SK-N-SH (cell line): ENCODE data around the gene ZNF780B.

Source experiments
- EP300 ChIP-seq, 2 experiments: IDR thresholded peaks; 2 replicates each; pipeline versions ENCODE4 v1.4.0 to v1.6.1; 2012; ENCODE audit warnings: borderline replicate concordance in 1 of 2, low read depth in 1 of 2, low read length in 1 of 2
- FOSL2 ChIP-seq: IDR thresholded peaks from 2 replicates; pipeline ENCODE4 v1.4.0; 2012; ENCODE audit warnings: low read depth, mild to moderate bottlenecking, moderate library complexity, borderline replicate concordance
- FOXJ3 ChIP-seq: sonication (generic); formaldehyde crosslinking; IDR thresholded peaks from 2 replicates; pipeline ENCODE4 v1.5.1; 2020; ENCODE audit warnings: mild to moderate bottlenecking, missing genetic modification reagents
- GABPA ChIP-seq: IDR thresholded peaks from 2 replicates; pipeline ENCODE4 v1.4.0; 2012; ENCODE audit warnings: low read depth, mild to moderate bottlenecking
- MAX ChIP-seq: IDR thresholded peaks from 2 replicates; pipeline ENCODE4 v1.4.0; 2012; ENCODE audit warnings: low read depth
- NFIC ChIP-seq: IDR thresholded peaks from 2 replicates; pipeline ENCODE4 v1.4.0; 2012; ENCODE audit warnings: borderline replicate concordance
- POLR2AphosphoS5 ChIP-seq: IDR thresholded peaks from 2 replicates; pipeline ENCODE4 v1.6.1; 2012; ENCODE audit warnings: low read depth, low read length
- RAD21 ChIP-seq: IDR thresholded peaks from 2 replicates; pipeline ENCODE4 v1.6.1; 2012; ENCODE audit warnings: mild to moderate bottlenecking, low read length
- SMC3 ChIP-seq: IDR thresholded peaks from 2 replicates; pipeline ENCODE4 v1.6.1; 2012; ENCODE audit warnings: low read depth, low read length, improper control_type of control experiment
- USF2 ChIP-seq: fragments of 150-350 bp; IDR thresholded peaks from 2 replicates; pipeline ENCODE4 v1.6.1; 2017; ENCODE audit warnings: antibody characterized with exemption, low read length, low read depth, borderline replicate concordance
- YY1 ChIP-seq: IDR thresholded peaks from 2 replicates; pipeline ENCODE4 v1.4.0; 2012; ENCODE audit warnings: low read depth, mild to moderate bottlenecking
- TF ChIP-seq, protein P1 (sequence below): fragments of 200-600 bp; sonication (generic); IDR thresholded peaks from 2 replicates; pipeline ENCODE4 v1.6.1; 2017; ENCODE audit warnings: antibody characterized with exemption, mild to moderate bottlenecking, moderate library complexity

GRCh38 chr19:39996218-39996810 lies 59.7 kb downstream of the ZNF780B start:
- no peak for TF ChIP-seq FOSL2
- TF ChIP-seq YY1, result no peak
- TF ChIP-seq EP300 (IDR thresholded peaks at IDR 0.05; ENCODE audit: borderline replicate concordance in 1 of 2, low read depth in 1 of 2, low read length in 1 of 2), result no peak
- TF ChIP-seq SMC3, result no peak
- TF ChIP-seq MAX, result no peak
- no peak for TF ChIP-seq GABPA
- TF ChIP-seq, protein P1, sequence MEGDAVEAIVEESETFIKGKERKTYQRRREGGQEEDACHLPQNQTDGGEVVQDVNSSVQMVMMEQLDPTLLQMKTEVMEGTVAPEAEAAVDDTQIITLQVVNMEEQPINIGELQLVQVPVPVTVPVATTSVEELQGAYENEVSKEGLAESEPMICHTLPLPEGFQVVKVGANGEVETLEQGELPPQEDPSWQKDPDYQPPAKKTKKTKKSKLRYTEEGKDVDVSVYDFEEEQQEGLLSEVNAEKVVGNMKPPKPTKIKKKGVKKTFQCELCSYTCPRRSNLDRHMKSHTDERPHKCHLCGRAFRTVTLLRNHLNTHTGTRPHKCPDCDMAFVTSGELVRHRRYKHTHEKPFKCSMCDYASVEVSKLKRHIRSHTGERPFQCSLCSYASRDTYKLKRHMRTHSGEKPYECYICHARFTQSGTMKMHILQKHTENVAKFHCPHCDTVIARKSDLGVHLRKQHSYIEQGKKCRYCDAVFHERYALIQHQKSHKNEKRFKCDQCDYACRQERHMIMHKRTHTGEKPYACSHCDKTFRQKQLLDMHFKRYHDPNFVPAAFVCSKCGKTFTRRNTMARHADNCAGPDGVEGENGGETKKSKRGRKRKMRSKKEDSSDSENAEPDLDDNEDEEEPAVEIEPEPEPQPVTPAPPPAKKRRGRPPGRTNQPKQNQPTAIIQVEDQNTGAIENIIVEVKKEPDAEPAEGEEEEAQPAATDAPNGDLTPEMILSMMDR, result no peak
- TF ChIP-seq USF2, result no peak
- no peak for TF ChIP-seq FOXJ3
- TF ChIP-seq NFIC, result no peak
- TF ChIP-seq POLR2AphosphoS5, result no peak
- TF ChIP-seq RAD21, result no peak
